ENCODE measurements around the gene KLHDC7B.
"Not testable (repeated sequence)": the region's sequence is repeated elsewhere in the genome, so short reads cannot be mapped to it uniquely, and the experiment has no call there.

KLHDC7B gene

GRCh38 chr22:50530877-50531545, 14.7 kb upstream of the KLHDC7B start:
- peak; percentile 86 for DNase-seq

DNA sequence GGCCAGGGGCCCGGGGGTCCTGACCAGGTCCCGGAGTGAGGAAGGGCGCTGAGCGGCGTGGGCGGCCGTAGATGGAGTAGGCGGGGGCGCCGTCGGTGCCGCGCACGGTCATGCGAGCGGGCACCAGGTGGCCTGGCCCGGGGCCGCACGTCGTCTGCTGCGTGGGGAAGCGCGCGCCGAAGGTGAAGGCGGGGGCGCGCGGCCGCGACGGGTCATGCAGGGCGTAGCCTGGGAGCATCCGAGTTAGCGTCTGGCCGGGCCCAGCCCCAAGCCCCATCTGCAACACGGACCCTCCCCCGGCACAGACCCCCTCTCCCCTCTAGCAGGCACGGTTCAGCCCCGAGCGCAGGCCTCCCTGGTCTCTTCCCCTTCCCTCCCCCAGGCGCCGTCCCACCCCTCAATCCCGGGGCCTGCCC, 14.1 kb upstream of the KLHDC7B start:
- DNase-seq, result peak; percentile 75

GRCh38 chr22:50531962-50532674, 13.6 kb upstream of the KLHDC7B start:
- no peak for DNase-seq

GRCh38 chr22:50532824-50533796, 12.6 kb upstream of the KLHDC7B start:
- DNase-seq, result no peak

DNA sequence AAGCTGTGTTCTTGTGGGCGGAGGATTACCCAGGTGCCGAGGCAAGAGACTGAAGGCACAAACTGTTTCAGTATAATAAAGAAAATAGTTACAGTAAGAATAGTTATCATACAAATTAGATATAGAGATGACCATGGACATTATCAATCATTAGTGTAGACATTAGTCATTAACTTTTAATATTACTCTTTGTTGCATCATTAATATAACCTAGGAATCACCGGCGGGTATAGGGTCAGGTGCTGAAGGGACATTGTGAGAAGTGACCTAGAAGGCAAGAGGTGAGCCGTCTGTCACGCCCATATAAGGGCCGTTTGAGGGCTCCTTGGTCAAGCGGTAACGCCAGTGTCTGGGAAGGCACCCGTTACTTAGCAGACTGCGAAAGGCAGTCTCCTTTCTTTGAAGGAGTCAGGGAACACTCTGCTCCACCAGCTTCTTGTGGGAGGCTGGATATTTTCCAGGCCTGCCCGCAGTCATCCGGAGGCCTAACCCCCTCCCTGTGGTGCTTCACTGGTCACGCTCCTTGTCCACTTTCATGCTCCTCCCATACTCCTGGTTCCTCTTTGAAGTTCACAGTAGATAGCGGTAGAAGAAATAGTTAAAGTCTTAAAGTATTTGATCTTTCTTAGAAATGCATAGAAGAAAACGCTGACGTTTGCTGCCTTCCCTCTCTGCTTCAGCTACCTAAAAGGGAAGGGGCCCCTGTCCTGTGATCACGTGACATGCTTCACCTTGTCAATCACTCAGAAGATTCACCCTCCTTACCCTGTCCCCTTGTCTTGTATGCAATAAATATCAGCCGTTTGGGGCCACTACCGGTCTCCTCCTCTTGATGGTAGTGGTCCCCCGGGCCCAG, 11.6 kb upstream of the KLHDC7B start:
- DNase-seq, result not testable (repeated sequence)

- no peak for DNase-seq
These were observed 10.6 kb upstream of the KLHDC7B start for GRCh38 chr22:50535113-50535512.

- no peak for DNase-seq
These were observed 9.5 kb upstream of the KLHDC7B start for GRCh38 chr22:50536226-50536625.

GRCh38 chr22:50537765-50538164, 7.9 kb upstream of the KLHDC7B start:
- no peak for DNase-seq

DNA sequence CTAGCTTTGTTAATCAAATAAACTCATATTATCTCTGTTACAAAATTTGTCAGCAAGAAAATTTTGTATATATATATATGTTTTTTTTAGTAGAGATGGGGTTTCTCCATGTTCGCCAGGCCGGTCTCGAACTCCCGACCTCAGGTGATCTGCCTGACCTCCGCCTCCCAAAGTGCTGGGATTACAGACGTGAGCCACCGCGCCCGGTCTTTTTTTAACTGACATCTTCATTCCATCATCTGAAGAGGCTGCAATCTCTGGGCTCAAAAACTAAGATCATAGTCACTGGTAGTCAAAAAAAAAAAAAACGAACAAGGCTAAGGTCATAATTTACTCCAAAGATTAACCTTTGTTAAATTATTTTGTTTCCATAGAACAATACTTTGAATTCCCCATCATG, 5.3 kb upstream of the KLHDC7B start:
- no peak for DNase-seq

DNA sequence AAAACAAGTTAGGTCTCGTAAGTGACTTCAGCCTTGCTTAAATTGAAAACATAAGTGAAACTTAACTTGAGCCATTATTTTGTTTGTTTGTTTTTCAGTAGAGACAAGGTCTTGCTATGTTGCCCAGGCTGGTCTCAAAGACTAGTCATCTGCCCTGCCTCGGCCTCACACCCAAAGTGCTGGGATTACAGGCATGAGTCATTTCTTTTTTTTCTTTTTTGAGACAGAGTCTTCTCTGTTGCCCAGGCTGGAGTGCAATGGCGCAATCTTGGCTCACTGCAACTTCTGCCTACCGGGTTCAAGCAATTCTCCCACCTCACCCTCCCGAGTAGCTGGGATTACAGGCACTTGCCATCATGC, 4.1 kb upstream of the KLHDC7B start:
- peak; percentile 72 for DNase-seq

- peak; percentile 81 for DNase-seq
These were observed 3.2 kb upstream of the KLHDC7B start for GRCh38 chr22:50542416-50542927.

GRCh38 chr22:50544078-50544745, 1.5 kb upstream of the KLHDC7B start:
- DNase-seq, result peak; percentile 85

GRCh38 chr22:50544746-50545253, 899 bp upstream of the KLHDC7B start:
- no peak for DNase-seq

- DNase-seq, result no peak
These were observed 895 bp downstream of the KLHDC7B start for GRCh38 chr22:50546326-50547262.

GRCh38 chr22:50547263-50547985, 1.7 kb downstream of the KLHDC7B start:
- DNase-seq, result no peak

DNA sequence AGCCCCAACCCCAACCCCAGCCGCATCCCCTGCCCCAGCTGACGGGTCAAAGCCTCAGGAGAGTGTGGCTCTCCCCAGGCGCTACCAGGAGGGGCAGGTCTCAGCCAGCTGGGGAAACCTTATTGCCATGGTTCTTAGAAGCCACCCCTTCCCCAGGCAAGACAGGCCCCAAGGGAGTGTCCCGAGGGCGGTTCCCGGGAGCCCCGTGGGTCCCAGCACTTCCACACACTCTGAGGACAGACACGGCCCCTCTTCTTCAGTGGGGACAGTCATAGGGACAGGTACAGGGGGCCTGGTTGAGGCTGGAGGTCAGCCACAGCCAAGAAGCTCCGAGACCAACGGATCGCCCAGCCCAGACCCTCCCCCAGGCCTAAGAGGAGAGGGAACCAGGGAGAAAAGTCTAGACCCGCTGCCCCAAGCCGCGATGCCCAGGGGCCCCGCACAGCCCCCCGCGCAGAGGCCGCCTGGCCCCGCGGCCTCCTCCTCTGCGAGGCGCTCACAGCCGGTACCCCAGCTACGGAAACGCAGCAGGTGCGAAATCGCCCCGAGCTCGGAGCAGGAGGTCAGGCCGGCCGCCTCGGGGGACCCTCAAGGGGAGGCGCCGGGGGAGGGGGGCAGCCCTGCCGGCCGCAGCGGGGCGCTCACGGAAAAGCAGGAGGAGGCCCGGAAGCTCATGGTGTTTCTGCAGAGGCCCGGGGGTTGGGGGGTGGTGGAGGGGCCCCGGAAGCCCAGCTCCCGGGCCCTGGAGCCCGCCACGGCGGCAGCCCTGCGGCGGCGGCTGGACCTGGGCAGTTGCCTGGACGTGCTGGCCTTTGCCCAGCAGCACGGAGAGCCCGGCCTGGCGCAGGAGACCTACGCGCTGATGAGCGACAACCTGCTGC, 2.6 kb downstream of the KLHDC7B start:
- DNase-seq, result peak; percentile 45

DNA sequence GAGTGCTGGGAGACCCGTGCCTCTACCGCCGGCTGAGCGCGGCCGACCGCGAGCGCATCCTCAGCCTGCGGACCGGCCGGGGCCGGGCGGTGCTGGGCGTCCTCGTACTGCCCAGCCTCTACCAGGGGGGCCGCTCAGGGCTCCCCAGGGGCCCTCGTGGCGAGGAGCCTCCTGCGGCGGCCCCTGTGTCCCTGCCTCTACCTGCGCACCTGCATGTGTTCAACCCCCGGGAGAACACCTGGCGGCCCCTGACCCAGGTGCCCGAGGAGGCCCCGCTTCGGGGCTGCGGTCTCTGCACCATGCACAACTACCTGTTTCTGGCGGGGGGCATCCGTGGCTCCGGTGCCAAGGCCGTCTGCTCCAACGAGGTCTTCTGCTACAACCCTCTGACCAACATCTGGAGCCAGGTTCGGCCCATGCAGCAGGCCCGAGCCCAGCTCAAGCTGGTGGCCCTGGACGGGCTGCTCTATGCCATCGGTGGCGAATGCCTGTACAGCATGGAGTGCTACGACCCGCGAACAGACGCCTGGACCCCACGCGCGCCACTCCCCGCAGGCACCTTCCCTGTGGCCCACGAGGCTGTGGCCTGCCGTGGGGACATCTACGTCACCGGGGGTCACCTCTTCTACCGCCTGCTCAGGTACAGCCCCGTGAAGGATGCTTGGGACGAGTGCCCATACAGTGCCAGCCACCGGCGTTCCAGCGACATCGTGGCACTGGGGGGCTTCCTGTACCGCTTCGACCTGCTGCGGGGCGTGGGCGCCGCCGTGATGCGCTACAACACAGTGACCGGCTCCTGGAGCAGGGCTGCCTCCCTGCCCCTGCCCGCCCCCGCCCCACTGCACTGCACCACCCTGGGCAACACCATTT, 3.5 kb downstream of the KLHDC7B start:
- DNase-seq, result no peak
